GM12801 (cell line): ENCODE results near the gene SP2.

Experiments
- CTCF ChIP-seq: IDR thresholded peaks from one replicate; pipeline ENCODE4 v1.5.1; 2011; ENCODE audit warnings: control low read depth; ENCODE audit not compliant: insufficient read length; ENCODE audit errors: extremely low read depth

SP2 gene

GRCh38 chr17:47851764-47852112 is 44.3 kb upstream of the SP2 start:
- no peak for TF ChIP-seq CTCF

GRCh38 chr17:47852113-47852949 is 43.7 kb upstream of the SP2 start:
- TF ChIP-seq CTCF: no peak

- TF ChIP-seq CTCF: no peak
Observed at GRCh38 chr17:47853616-47854015, 42.4 kb upstream of the SP2 start.

GRCh38 chr17:47855737-47856136 is 40.3 kb upstream of the SP2 start:
- no peak for TF ChIP-seq CTCF

- no peak for TF ChIP-seq CTCF
Observed at GRCh38 chr17:47856830-47857229, 39.2 kb upstream of the SP2 start.

GRCh38 chr17:47857551-47858455 is 38.2 kb upstream of the SP2 start:
- TF ChIP-seq CTCF: no peak

- no peak for TF ChIP-seq CTCF
Observed at GRCh38 chr17:47860386-47860785, 35.6 kb upstream of the SP2 start.
